GM18498 (cell line): ENCODE results near the gene ARHGAP8.

Source experiments
- ATAC-seq: cut with Tn5 transposase; IDR thresholded peaks from one replicate; pipeline ENCODE4 v1.9.1; 2021; ENCODE audit warnings: mild to moderate bottlenecking, moderate library complexity; ENCODE audit not compliant: unreplicated experiment

The ARHGAP8 gene

DNA sequence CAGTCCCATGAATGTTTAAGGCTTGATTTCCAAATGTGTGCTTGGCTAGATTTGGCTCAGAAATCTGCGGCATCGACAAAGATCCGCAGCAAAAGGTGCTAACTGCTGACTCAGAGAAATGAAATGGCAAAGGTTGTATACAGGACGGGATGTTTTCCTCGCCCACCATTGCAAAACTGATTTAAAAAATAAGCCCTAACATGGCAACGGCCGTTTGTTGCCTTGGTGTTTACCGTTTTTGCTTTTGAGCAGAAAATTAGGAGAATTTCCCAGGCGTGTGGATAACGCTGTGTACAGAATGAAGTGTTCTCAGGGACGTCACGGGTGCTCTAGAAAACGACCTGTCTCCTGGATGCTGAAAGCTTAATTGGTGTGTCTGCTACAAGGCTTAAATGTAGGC, 70.2 kb downstream of the ARHGAP8 start:
- ATAC-seq, result no peak

- ATAC-seq, result no peak
Observed at GRCh38 chr22:44823396-44823795, 71.0 kb downstream of the ARHGAP8 start.

DNA sequence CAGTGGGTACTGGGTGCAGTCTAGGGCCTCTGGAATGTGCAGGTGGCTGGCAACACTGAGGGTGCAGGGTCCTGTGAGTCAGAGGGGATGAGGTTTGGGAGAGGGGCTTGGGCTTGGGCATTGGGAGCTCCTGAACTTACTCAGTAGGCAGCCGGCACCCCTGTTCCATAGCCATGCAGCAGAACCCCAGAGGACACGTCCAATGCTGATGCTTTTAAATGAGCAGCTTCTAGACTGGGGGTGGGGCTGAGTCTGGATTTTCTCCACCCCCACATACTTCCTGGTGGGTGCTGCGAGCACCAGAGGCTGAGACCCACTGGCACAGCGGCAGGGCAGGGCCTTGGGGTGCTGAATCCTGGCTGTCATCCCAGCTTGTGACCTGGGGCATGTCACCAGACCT, 71.4 kb downstream of the ARHGAP8 start:
- no peak for ATAC-seq

DNA sequence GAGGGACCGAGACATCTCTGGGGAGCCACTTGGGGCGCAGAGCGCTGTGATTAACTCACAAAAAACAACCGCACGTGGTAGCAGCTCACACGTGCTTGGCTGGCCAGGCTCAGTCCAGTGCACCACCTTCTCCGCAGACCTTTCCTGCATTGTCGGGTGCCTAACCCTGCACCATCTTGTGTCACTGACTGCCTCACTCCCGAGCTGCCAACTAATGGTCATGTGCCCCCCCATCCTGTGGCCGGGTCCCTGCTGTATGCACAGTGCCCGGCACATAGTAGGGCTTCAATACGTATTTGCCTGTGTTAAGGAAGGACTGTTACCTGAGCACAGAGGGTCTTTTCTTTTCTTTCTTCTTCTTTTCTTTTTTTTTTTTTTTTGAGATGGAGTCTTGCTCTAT, 71.9 kb downstream of the ARHGAP8 start:
- no peak for ATAC-seq

DNA sequence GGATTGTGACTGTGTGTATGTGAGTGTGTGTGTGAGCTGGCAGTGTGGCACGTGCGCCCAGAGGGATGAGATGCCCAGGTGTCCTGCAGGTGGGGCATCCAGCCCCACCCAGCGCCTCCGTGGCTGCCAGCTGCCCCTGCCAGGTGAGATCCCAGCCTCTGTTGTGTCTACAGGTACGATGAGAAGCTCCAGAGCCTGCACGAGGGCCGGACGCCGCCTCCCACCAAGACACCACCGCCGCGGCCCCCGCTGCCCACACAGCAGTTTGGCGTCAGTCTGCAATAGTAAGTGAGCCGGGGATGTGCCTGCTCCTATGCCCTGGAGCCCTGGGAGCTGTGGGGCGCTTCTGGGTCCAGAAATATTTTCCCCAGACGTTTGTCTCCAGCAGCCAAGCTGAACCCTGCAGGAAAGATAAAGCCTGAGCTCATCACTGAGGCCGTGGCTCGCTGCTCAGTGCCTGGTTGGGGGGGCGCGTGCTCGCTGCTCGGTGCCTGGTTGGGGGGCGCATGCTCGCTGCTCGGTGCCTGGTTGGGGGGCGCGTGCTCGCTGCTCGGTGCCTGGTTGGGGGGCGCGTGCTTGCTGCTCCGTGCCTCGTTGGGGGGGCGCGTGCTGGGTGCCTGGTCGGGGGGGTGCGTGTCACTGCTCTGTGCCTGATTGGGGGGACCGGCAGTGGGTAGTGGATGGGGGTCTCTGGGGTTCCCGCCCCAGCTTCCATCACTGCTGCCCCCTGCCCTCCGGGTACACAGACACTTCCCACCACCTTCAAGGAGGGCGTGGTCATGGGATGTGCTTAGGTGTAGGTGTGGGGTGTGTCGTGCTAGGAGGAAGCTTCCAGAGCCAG, 73.2 kb downstream of the ARHGAP8 start:
- no peak for ATAC-seq

DNA sequence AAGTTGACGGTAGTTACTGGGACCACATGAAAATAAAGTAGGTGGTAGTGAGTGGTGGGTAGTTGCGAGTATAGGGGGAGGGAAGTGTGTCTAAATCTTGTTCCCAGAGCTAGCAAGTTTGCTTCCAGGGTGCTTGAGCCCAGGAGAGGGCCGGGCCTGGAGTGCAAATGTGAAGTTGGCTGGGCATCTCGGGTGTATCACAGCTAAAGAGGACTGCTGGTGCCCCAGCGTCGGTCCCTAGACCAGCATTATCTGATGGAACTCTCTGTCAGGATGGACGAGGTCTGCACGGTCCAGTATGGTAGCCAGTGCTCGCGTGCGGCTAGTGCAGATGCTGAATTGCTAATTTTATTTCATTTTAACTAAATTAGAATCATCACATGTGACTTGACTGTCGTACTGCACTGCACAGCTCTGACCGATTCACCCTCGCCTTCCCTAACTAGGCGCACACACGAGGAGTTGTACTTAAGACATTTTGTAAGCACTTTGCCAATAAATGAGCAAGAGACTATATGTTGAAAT, 75.4 kb downstream of the ARHGAP8 start:
- no peak for ATAC-seq

DNA sequence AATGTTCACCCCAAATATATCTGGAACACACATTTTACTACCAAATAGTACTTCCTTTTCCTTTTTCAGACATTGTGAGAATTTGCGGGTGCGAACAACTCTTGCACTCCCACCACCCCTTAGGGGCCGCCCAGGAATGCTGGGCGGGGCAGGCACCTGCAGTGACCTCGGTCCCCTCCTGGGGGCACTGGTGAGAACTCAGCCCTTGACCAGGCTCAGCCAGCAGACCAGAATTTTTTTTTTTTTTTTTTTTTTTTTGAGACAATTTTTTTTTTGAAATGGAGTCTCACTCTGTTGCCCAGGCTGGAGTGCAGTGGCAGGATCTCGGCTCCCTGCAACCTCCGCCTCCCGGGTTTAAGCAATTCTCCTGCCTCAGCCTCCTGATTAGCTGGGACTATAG, 75.8 kb downstream of the ARHGAP8 start:
- no peak for ATAC-seq

DNA sequence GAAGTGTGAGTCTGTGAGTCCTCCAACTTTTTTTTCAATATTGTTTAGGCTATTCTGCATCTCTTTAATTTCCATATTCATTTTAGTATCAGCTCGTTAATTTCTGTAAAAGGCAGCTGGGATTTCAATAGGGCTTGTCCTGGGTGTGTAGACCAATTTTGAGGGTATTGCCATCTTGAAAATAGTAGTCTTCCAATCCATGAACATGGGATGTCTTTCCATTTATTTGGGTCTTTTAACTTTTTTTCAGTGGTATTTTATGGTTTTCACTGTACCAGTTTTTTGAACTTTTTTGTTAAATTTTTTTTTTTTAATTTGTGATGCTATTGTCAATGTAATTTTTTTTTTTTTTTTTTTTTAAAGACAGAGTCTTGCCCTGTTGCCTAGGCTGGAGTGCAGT, 79.5 kb downstream of the ARHGAP8 start:
- no peak for ATAC-seq

- ATAC-seq, result no peak
Observed at GRCh38 chr22:44834065-44834464, 81.7 kb downstream of the ARHGAP8 start.

DNA sequence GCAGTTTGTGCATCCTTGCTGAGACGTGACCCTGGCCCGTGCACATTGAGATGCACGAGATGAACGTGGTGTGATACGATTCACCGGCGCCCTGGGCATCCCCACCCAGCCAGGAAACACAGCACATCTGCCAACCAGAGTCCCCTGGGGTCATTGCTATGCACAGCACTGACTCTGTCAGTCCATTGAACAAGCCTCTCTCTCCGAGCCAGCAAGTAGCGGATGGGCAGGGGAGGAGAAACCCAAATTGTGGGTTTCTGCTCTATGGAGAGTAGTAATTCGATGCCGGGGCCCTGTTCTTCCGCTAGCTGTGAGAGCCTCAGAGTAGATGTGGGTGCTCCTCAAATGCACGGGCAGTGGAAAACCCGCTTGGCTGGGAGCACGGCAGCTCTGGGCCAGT, 85.1 kb downstream of the ARHGAP8 start:
- ATAC-seq, result no peak

GRCh38 chr22:44838316-44839016, 86.1 kb downstream of the ARHGAP8 start:
- ATAC-seq, result no peak

GRCh38 chr22:44839061-44839460, 86.7 kb downstream of the ARHGAP8 start:
- no peak for ATAC-seq

- ATAC-seq, result no peak
Observed at GRCh38 chr22:44839721-44840120, 87.3 kb downstream of the ARHGAP8 start.

- ATAC-seq, result no peak
Observed at GRCh38 chr22:44840611-44841322, 88.4 kb downstream of the ARHGAP8 start.

GRCh38 chr22:44842417-44842816, 90.0 kb downstream of the ARHGAP8 start:
- ATAC-seq, result no peak

DNA sequence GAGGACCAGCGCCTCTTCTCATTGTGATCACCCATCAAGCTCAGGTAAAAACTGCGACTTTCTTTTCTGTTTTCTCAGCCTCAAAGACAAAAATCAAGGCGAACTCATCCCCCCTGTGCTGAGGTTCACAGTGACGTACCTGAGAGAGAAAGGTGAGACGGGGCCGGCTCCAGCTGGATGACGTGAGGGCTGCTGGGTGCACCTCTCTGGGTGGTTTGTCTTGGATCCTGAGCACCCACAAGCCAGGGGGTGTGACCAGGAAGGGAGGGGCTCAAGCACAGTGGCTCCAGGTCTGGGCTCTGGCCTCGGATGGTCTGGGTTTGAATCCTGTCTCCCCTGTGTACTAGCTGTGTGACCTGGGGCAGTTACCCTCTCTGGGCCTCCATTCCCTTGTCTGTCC, 92.8 kb downstream of the ARHGAP8 start:
- ATAC-seq, result no peak

- no peak for ATAC-seq
Observed at GRCh38 chr22:44845796-44846720, 93.7 kb downstream of the ARHGAP8 start.

GRCh38 chr22:44846726-44847275, 94.4 kb downstream of the ARHGAP8 start:
- ATAC-seq, result no peak

DNA sequence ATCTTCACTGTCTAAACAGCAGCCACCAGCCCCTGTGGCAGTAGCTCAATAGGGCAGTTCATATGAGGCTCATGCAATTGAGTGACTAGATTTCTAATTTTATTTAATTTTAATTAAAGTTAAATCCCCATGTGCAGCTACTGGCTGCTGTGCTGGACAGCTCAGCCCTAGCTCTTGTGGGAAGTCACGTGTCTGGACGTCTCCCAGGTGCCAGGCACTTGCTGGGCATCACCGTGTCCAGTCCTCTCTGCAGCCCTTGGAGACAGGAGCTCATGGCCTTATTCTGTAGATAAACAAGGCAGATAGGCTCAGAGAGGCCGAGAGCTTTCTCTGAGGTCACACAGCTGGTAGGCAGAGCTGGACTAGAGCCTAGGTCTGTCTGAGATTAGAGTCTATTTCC, 95.0 kb downstream of the ARHGAP8 start:
- no peak for ATAC-seq

GRCh38 chr22:44847892-44848291, 95.5 kb downstream of the ARHGAP8 start:
- no peak for ATAC-seq
